DND-41 (cell line): ENCODE results near the gene SPATA6L.
A peak's percentile ranks its signal among the peaks of the same experiment; 100 is the strongest.

Experiments
- ATAC-seq: fragments of 200-7000 bp; cut with Tn5 transposase; 3 replicates; pipeline ENCODE4 v1.9.1; 2021; ENCODE audit warnings: low read depth; ENCODE audit not compliant: insufficient read depth
- DNase-seq: peaks from one replicate; pipeline ENCODE4 v3.0.0-alpha.2; 2020
- H2AFZ ChIP-seq: 2 replicates; pipeline ENCODE4 v1.6.0; 2012; ENCODE audit warnings: low read depth, low read length
- H3K27ac ChIP-seq: 2 replicates; pipeline ENCODE4 v1.5.1; 2012; ENCODE audit warnings: low read length, inconsistent platforms
- H3K27me3 ChIP-seq: fragments of 200-600 bp; sonication (generic); 2 replicates; pipeline ENCODE4 v1.6.0; 2012; ENCODE audit warnings: low read length, mild to moderate bottlenecking, inconsistent platforms; ENCODE audit not compliant: insufficient read depth, poor library complexity
- H3K36me3 ChIP-seq: 2 replicates; pipeline ENCODE4 v1.5.1; 2012; ENCODE audit warnings: low read length, inconsistent platforms; ENCODE audit not compliant: insufficient read depth
- H3K4me1 ChIP-seq: 2 replicates; pipeline ENCODE4 v1.5.1; 2012; ENCODE audit warnings: mild to moderate bottlenecking, low read length; ENCODE audit not compliant: insufficient read depth
- H3K4me2 ChIP-seq: 2 replicates; pipeline ENCODE4 v1.6.0; 2012; ENCODE audit warnings: mild to moderate bottlenecking, moderate library complexity, low read length, inconsistent platforms; ENCODE audit not compliant: insufficient read depth
- H3K4me3 ChIP-seq, 2 experiments: fragments of 200-600 bp in 1 of 2; shearing (Covaris generic) in 1 of 2; 2 replicates each; pipeline ENCODE4 v1.5.1; 2012 to 2016; ENCODE audit warnings: inconsistent platforms in 2 of 2, low read length in 2 of 2, mild to moderate bottlenecking in 2 of 2, low read depth in 1 of 2, moderate library complexity in 1 of 2
- H3K79me2 ChIP-seq: 2 replicates; pipeline ENCODE4 v1.6.0; 2012; ENCODE audit warnings: low read length, inconsistent platforms; ENCODE audit not compliant: insufficient read depth
- H3K9ac ChIP-seq: 2 replicates; pipeline ENCODE4 v1.6.0; 2012; ENCODE audit warnings: low read depth, mild to moderate bottlenecking, inconsistent platforms, low read length, moderate library complexity
- H3K9me3 ChIP-seq: 2 replicates; pipeline ENCODE4 v1.5.1; 2012; ENCODE audit warnings: low read length, moderate library complexity, mild to moderate bottlenecking, inconsistent platforms; ENCODE audit not compliant: insufficient read depth, severe bottlenecking
- H4K20me1 ChIP-seq: 2 replicates; pipeline ENCODE4 v1.6.0; 2012; ENCODE audit warnings: low read length; ENCODE audit not compliant: insufficient read depth
- CTCF ChIP-seq: IDR thresholded peaks from 2 replicates; pipeline ENCODE4 v1.5.1; 2012; ENCODE audit warnings: borderline replicate concordance, low read length, moderate library complexity, mild to moderate bottlenecking; ENCODE audit not compliant: poor library complexity, severe bottlenecking; ENCODE audit errors: extremely low read depth
- EZH2 ChIP-seq: IDR thresholded peaks from 3 replicates; pipeline ENCODE4 v1.6.1; 2012; ENCODE audit warnings: borderline replicate concordance, low read depth, mild to moderate bottlenecking, moderate library complexity, low read length, inconsistent platforms; ENCODE audit not compliant: severe bottlenecking

Gene SPATA6L

DNA sequence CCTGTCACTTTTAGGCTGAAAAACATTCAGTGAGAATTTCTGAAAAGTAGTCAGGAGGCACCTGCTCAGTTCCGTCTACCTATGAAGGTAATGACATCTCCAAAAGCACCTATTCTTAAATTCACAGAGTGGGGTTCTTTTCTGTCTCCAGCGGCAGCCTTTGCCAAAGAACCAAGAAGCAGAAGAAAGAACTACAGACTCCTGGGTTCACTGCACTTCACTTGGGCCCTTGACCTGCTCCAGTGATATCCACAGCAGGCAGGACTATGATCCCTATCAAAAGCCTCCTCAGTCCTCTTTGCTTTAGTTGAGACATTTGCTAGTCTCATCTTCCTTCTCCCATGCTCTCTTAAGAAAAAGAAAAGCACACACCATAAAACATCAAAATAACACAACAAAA is 23.9 kb downstream of the SPATA6L start:
- no peak overlapping the region for H3K4me3 ChIP-seq
- H3K9ac ChIP-seq, result no peak overlapping the region
- H3K79me2 ChIP-seq, result no peaks in the 10 kb centered on the region
- DNase-seq, result no peak
- no peak overlapping the region for H2AFZ ChIP-seq
- H3K4me2 ChIP-seq, result no peak overlapping the region
- H3K36me3 ChIP-seq, result no peaks in the 10 kb centered on the region
- H3K9me3 ChIP-seq, result no peaks in the 10 kb centered on the region
- no peak overlapping the region for H3K27ac ChIP-seq
- no peak for ATAC-seq
- H3K27me3 ChIP-seq, result no peaks in the 10 kb centered on the region
- H4K20me1 ChIP-seq, result no peaks in the 10 kb centered on the region
- no peaks in the 10 kb centered on the region for H3K4me1 ChIP-seq
- TF ChIP-seq CTCF (no peak), EZH2 (no peak)

- Histone ChIP-seq H3K4me2 (no peak overlapping the region), H3K4me3 (no peak overlapping the region), H3K79me2 (no peaks in the 10 kb centered on the region), H3K36me3 (no peaks in the 10 kb centered on the region), H3K9me3 (no peaks in the 10 kb centered on the region), H3K27ac (no peak overlapping the region), H4K20me1 (no peaks in the 10 kb centered on the region), H3K9ac (no peak overlapping the region), H3K27me3 (no peaks in the 10 kb centered on the region), H2AFZ (no peak overlapping the region), H3K4me1 (no peaks in the 10 kb centered on the region)
- ATAC-seq, result peak; percentile 39; the same call in 1 of the 3 replicates
- peak; percentile 36 for DNase-seq
- TF ChIP-seq CTCF, result peak; percentile 57
- TF ChIP-seq EZH2, result no peak
These were observed 26.3 kb downstream of the SPATA6L start for GRCh38 chr9:4640027-4640426.

DNA sequence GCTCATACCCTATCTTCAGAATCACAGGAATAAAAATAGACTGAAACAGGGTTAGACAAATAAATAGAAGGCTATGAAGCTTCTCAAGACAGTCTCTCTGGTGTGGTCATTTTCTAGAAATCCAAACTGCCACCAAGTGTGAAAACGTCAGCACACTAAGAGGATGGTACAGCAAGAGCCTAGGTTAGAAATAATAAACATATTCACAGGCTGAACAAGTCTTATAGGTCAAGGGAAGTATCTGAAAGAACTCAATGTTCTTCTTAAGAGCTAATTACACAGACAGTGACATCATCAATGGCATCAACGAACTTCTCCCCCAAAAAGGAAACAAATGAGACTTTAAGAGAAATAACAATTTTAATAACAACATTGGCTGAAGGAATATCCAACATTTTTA is 26.9 kb downstream of the SPATA6L start:
- Histone ChIP-seq H3K27ac (no peak overlapping the region), H3K9ac (no peak overlapping the region), H3K27me3 (no peaks in the 10 kb centered on the region), H3K4me3 (no peak overlapping the region), H3K36me3 (no peaks in the 10 kb centered on the region), H3K4me2 (no peak overlapping the region), H2AFZ (no peak overlapping the region), H4K20me1 (no peaks in the 10 kb centered on the region), H3K4me1 (no peaks in the 10 kb centered on the region), H3K79me2 (no peaks in the 10 kb centered on the region), H3K9me3 (no peaks in the 10 kb centered on the region)
- ATAC-seq, result no peak
- TF ChIP-seq EZH2, result no peak
- TF ChIP-seq CTCF, result no peak
- no peak for DNase-seq

DNA sequence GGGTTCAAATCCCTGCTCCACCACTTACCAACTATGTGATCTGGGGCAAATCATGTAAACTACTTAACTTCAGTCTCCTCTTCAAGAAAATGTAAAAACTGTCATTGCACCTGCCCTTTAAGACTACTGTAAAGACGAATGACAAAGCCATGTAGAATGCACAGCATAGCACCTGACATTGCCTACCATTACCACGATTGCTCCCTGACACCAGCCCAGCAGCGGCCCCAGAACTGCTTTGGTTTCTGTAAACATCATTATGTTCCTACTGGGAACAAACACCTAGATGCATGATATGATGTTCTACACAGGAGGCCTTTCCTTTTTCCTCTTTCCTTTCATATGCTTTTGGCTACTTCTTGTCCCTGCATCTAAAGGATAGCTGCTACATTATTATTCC is 27.3 kb downstream of the SPATA6L start:
- no peaks in the 10 kb centered on the region for H3K79me2 ChIP-seq
- DNase-seq, result no peak
- no peak overlapping the region for H3K27ac ChIP-seq

More for the DNA sequence above, 27.3 kb downstream of the SPATA6L start:
- Histone ChIP-seq H3K4me2 (no peak overlapping the region), H3K4me1 (no peaks in the 10 kb centered on the region), H3K27me3 (no peaks in the 10 kb centered on the region), H3K9me3 (no peaks in the 10 kb centered on the region), H4K20me1 (no peaks in the 10 kb centered on the region), H3K9ac (no peak overlapping the region), H2AFZ (no peak overlapping the region), H3K36me3 (no peaks in the 10 kb centered on the region), H3K4me3 (no peak overlapping the region)
- TF ChIP-seq EZH2 (no peak), CTCF (no peak)
- no peak for ATAC-seq
